Endothelial cell of umbilical vein (primary cell): ENCODE measurements around the gene NCKAP5. TPM values are rescaled to one million over a fixed set of nuclear protein-coding genes. Genes with fewer than 3 reads are reported as not detected.

ENCODE experiments used
- BruUV-seq: library from RNA; stranded (reverse); fragments of 400-500 nt; replicated peaks from 2 replicates; lab custom pipeline; 2021; lab: Mats Ljungman, UMichigan
- CTCF ChIA-PET: fragments of 300-600, 350-600 bp; sonication (Branson Sonifier 250); formaldehyde crosslinking; loops from one replicate; lab custom pipeline; 2021; ENCODE audit warnings: antibody characterized with exemption, inconsistent platforms; lab: Charles Lee
- POLR2A ChIA-PET: fragments of 300-600, 350-600 bp; sonication (Branson Sonifier 250); formaldehyde crosslinking; loops from one replicate; lab custom pipeline; 2021; ENCODE audit warnings: antibody characterized with exemption, inconsistent platforms; lab: Charles Lee
- DNase-seq: peaks from one replicate; pipeline ENCODE4 v3.0.0-alpha.2; 2011; ENCODE audit warnings: low read depth, low spot score
- FAIRE-seq: peaks from 2 replicates; lab custom pipeline; 2011; peaks lifted over from hg19 to GRCh38; lab: Jason Lieb, UNC
- H2AFZ ChIP-seq: 2 replicates; pipeline ENCODE4 v1.6.0; 2012; ENCODE audit warnings: low read depth, low read length, control low read depth, inconsistent platforms
- H3K27ac ChIP-seq: 2 replicates; pipeline ENCODE4 v1.5.1; 2011; ENCODE audit warnings: low read depth, mild to moderate bottlenecking, control low read depth, low read length, moderate library complexity; ENCODE audit not compliant: insufficient read depth
- H3K27me3 ChIP-seq, 2 experiments: 2 replicates each; pipeline versions ENCODE4 v1.6.0 to v1.6.1; 2011; ENCODE audit warnings: low read length in 2 of 2, mixed read lengths in 1 of 2; ENCODE audit not compliant: control insufficient read depth in 2 of 2, insufficient read depth in 2 of 2
- H3K36me3 ChIP-seq, 2 experiments: 2 replicates in 1 of 2; 3 replicates in 1 of 2; pipeline ENCODE4 v1.5.1; 2011; ENCODE audit warnings: low read length in 2 of 2, mild to moderate bottlenecking in 1 of 2, moderate library complexity in 1 of 2; ENCODE audit not compliant: control insufficient read depth in 2 of 2, insufficient read depth in 2 of 2; ENCODE audit errors: extremely low read depth in 1 of 2
- H3K4me1 ChIP-seq: 3 replicates; pipeline ENCODE4 v1.5.1; 2011; ENCODE audit warnings: mild to moderate bottlenecking, low read length; ENCODE audit not compliant: control insufficient read depth, insufficient read depth; ENCODE audit errors: extremely low read depth
- H3K4me2 ChIP-seq: 2 replicates; pipeline ENCODE4 v1.6.1; 2011; ENCODE audit warnings: low read length, control low read depth, mixed read lengths; ENCODE audit not compliant: insufficient read depth
- H3K4me3 ChIP-seq, 3 experiments: fragments of 200-600 bp in 1 of 3; sonication (generic), shearing (Covaris generic) in 1 of 3; replicated peaks in 1 of 3; 2 replicates each; pipeline ENCODE4 v1.5.1; 2011 to 2016; ENCODE audit warnings: control low read depth in 3 of 3, low read length in 3 of 3, mild to moderate bottlenecking in 2 of 3, inconsistent platforms in 1 of 3, low read depth in 1 of 3, moderate library complexity in 1 of 3; ENCODE audit not compliant: insufficient read depth in 1 of 3
- H3K79me2 ChIP-seq: 2 replicates; pipeline ENCODE4 v1.6.0; 2012; ENCODE audit warnings: low read length, inconsistent platforms; ENCODE audit not compliant: control insufficient read depth, insufficient read depth
- H3K9ac ChIP-seq: replicated peaks from 2 replicates; pipeline ENCODE3; 2011; ENCODE audit warnings: low read length, control low read depth; ENCODE audit not compliant: insufficient read depth; ENCODE audit errors: extremely low read depth
- H3K9me1 ChIP-seq: replicated peaks from 3 replicates; pipeline ENCODE4 v1.6.0; 2011; ENCODE audit warnings: mild to moderate bottlenecking, low read length; ENCODE audit not compliant: control insufficient read depth, insufficient read depth; ENCODE audit errors: extremely low read depth
- H3K9me3 ChIP-seq: replicated peaks from 2 replicates; pipeline ENCODE4 v1.5.1; 2012; ENCODE audit warnings: low read length, inconsistent platforms; ENCODE audit not compliant: control insufficient read depth, insufficient read depth
- H4K20me1 ChIP-seq: replicated peaks from 2 replicates; pipeline ENCODE3; 2011; ENCODE audit warnings: mild to moderate bottlenecking, low read length; ENCODE audit not compliant: control insufficient read depth, insufficient read depth; ENCODE audit errors: extremely low read depth
- EZH2 ChIP-seq: IDR thresholded peaks from 2 replicates; pipeline ENCODE4 v1.6.1; 2012; ENCODE audit warnings: borderline replicate concordance, low read depth, mild to moderate bottlenecking, moderate library complexity, low read length, inconsistent platforms; ENCODE audit not compliant: severe bottlenecking
- FOS ChIP-seq: IDR thresholded peaks from 2 replicates; pipeline ENCODE4 v1.6.1; 2011; ENCODE audit warnings: mild to moderate bottlenecking, low read length, moderate library complexity, borderline replicate concordance; ENCODE audit not compliant: insufficient read depth
- GATA2 ChIP-seq: IDR thresholded peaks from 2 replicates; pipeline ENCODE4 v1.7.0; 2011; ENCODE audit warnings: low read depth, mild to moderate bottlenecking, moderate library complexity, mixed read lengths, low read length; ENCODE audit not compliant: insufficient read length, insufficient read depth
- JUN ChIP-seq: IDR thresholded peaks from 2 replicates; pipeline ENCODE4 v1.6.1; 2011; ENCODE audit warnings: borderline replicate concordance, low read depth; ENCODE audit not compliant: insufficient read length, insufficient read depth
- MYC ChIP-seq: IDR thresholded peaks from one replicate; pipeline ENCODE4 v1.6.1; 2011; ENCODE audit warnings: mild to moderate bottlenecking, low read depth, low read length
- POLR2A ChIP-seq: IDR thresholded peaks from 2 replicates; pipeline ENCODE4 v1.6.1; 2012; ENCODE audit warnings: low read depth, mild to moderate bottlenecking, control low read depth, low read length
- POLR2AphosphoS5 ChIP-seq: IDR thresholded peaks from 2 replicates; pipeline ENCODE4 v1.6.1; 2012; ENCODE audit warnings: low read depth, mild to moderate bottlenecking, control low read depth, low read length, moderate library complexity; ENCODE audit not compliant: insufficient read depth
- dilution Hi-C: fragments of 300-500 bp; cut with MboI; formaldehyde crosslinking; loops from one replicate; pipeline ENCODE4 v1.15.0; 2019; ENCODE audit warnings: low sequenced_read_pairs; ENCODE audit not compliant: extremely low pct_ligation_motif_present
- intact Hi-C: fragments of 100-400 bp; cut with micrococcal nuclease; formaldehyde crosslinking; loops from one replicate; pipeline ENCODE4 v1.10.0; 2022
- polyA plus RNA-seq, 4 experiments: library from polyadenylated mRNA; depleted of rRNA in 3 of 4; stranded (reverse) in 3 of 4; unstranded in 1 of 4; fragments of >200 nt; gene quantifications; 2 replicates each; pipeline versions ENCODE4 v1.2.1 to v1.2.3, GENCODE V29; 2011 to 2012; ENCODE audit warnings: missing spikeins in 1 of 4
- total RNA-seq: library from RNA; stranded (reverse); gene quantifications from 2 replicates; pipeline ENCODE4 v1.2.3, GENCODE V29; 2021
- TF ChIP-seq, protein P1 (sequence below), 2 donors: IDR thresholded peaks; 1 replicate in 1 of 2; 2 replicates in 1 of 2; pipeline ENCODE4 v1.5.1; 2011; ENCODE audit warnings: low read length in 2 of 2, mild to moderate bottlenecking in 2 of 2, moderate library complexity in 2 of 2, control low read depth in 1 of 2, inconsistent platforms in 1 of 2, low read depth in 1 of 2; ENCODE audit not compliant: insufficient read depth in 1 of 2; ENCODE audit errors: extremely low read depth in 1 of 2
- TF ChIP-seq, protein P2 (sequence below): IDR thresholded peaks from 2 replicates; pipeline ENCODE4 v1.6.1; 2011; ENCODE audit not compliant: insufficient read depth, insufficient read length

Gene NCKAP5
- total and polyA plus RNA-seq, 2 donors (not counting 3 experiments of a cell fraction or from before 2014, with no cell fraction given): 0.47 to 3.3 TPM

DNA sequence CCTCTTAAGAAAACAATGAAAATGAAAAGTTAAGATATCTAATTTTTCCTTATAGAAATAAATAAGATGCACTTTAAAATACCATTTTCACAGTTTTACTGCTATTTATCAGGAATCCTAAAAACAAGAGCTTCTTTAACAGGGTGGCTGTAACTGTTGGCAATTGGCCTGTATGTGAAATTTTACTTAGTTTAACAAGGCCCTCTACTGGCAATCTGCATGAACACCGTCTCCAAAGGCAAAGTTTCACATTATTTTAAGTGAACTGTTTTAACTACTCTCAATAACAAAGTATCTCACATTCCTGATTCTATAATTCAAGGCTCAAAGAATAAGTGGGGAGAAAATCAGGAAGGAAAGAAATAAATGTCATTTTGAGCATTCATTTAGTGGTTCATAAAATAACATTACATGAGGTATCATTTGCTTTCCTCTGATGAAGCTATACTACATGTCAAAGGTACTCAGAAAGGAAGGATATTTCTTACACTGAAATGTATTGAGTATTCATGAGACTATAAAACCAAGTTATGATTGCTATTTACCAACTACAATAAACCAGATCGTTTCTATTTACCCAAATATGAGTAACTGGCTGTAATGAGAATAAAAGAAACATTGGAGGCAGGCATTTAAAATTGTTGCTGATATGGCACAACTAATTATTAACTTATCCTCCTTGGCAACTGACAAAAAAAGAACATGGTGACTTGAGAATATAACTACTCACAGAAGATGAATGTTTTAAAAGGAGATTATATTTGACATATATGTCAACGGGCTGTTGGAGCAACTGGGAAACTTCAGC is 7.0 kb downstream of the NCKAP5 start:
- Histone ChIP-seq H3K4me2 (no peak overlapping the region), H3K79me2 (no peaks in the 10 kb centered on the region), H3K9ac (no peak overlapping the region), H4K20me1 (no peaks in the 10 kb centered on the region), H3K36me3 (no peaks in the 10 kb centered on the region), H3K9me3 (no peaks in the 10 kb centered on the region), H3K27me3 (no peaks in the 10 kb centered on the region), H3K9me1 (no peaks in the 10 kb centered on the region), H3K4me1 (no peaks in the 10 kb centered on the region), H3K4me3 (no peak overlapping the region), H3K27ac (no peak overlapping the region), H2AFZ (no peak overlapping the region)
- TF ChIP-seq, protein P1, sequence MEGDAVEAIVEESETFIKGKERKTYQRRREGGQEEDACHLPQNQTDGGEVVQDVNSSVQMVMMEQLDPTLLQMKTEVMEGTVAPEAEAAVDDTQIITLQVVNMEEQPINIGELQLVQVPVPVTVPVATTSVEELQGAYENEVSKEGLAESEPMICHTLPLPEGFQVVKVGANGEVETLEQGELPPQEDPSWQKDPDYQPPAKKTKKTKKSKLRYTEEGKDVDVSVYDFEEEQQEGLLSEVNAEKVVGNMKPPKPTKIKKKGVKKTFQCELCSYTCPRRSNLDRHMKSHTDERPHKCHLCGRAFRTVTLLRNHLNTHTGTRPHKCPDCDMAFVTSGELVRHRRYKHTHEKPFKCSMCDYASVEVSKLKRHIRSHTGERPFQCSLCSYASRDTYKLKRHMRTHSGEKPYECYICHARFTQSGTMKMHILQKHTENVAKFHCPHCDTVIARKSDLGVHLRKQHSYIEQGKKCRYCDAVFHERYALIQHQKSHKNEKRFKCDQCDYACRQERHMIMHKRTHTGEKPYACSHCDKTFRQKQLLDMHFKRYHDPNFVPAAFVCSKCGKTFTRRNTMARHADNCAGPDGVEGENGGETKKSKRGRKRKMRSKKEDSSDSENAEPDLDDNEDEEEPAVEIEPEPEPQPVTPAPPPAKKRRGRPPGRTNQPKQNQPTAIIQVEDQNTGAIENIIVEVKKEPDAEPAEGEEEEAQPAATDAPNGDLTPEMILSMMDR (IDR thresholded peaks at IDR 0.05; ENCODE audit: extremely low read depth in 1 of 2, insufficient read depth in 1 of 2, low read depth in 1 of 2, low read length in 2 of 2): peak; percentile 38 to 52
- no peak for TF ChIP-seq FOS
- dilution Hi-C loops (no loop called here), intact Hi-C loops (loop anchor here (1.0 to 5.0 kb wide), 6 partner anchors 219 to 1014 kb away; partner anchors contain the start of gene LYPD1)
- no TSS peak for BruUV-seq
- FAIRE-seq (peak; percentile 90), DNase-seq (peak; percentile 74)
- CTCF ChIA-PET: interaction anchor here (0.6 to 3.8 kb wide), 39 partner anchors 14 to 1293 kb away, joined by 3 to 51 read pairs (median 4); no protein-coding TSS in a partner anchor
- POLR2A ChIA-PET: no interaction called here

DNA sequence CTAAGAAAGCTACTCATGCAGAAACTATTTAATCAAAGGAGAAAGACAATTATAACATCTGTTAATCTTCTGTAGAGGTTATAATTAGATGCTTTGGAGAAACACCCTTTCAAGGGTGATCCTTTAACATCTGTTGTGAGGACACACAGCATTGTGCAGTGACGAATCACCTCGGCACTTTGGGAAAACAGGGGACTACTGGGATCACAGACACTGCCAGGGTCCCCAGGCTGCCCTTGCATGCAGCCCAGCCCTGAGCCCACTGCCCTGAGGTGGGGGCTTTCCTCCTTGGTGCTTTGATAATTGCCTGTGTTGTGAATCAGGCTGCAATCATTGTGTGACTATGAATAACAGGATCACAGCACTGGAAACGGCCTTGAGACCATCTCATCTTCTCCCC is 10.6 kb downstream of the NCKAP5 start:
- TF ChIP-seq JUN (no peak), EZH2 (no peak), MYC (no peak), GATA2 (no peak), POLR2AphosphoS5 (no peak), FOS (no peak), POLR2A (no peak)
- TF ChIP-seq, protein P2, sequence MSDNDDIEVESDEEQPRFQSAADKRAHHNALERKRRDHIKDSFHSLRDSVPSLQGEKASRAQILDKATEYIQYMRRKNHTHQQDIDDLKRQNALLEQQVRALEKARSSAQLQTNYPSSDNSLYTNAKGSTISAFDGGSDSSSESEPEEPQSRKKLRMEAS: no peak
- H3K9me1 ChIP-seq: no peaks in the 10 kb centered on the region
- no peak for DNase-seq
- intact Hi-C loops: no loop called here
- no peak overlapping the region for H3K4me3 ChIP-seq
- no peak overlapping the region for H2AFZ ChIP-seq
- ChIA-PET POLR2A (no interaction called here), CTCF (interaction anchor here (1.6 kb wide), 1 partner anchor 286 kb away, joined by 4 read pairs; no protein-coding TSS in a partner anchor)
- no peak for FAIRE-seq
- H3K27me3 ChIP-seq: no peaks in the 10 kb centered on the region
- H3K4me2 ChIP-seq: no peak overlapping the region
- dilution Hi-C loops: no loop called here
- no peak overlapping the region for H3K9ac ChIP-seq
- no peaks in the 10 kb centered on the region for H3K36me3 ChIP-seq
- H3K79me2 ChIP-seq: no peaks in the 10 kb centered on the region
- no peaks in the 10 kb centered on the region for H3K4me1 ChIP-seq
- no peaks in the 10 kb centered on the region for H4K20me1 ChIP-seq
- no peak overlapping the region for H3K27ac ChIP-seq
- no TSS peak for BruUV-seq
- no peaks in the 10 kb centered on the region for H3K9me3 ChIP-seq
